ENCODE measurements around the gene SRSF4. TPM values are rescaled to one million over a fixed set of nuclear protein-coding genes. Genes with fewer than 3 reads are reported as not detected.

SRSF4 gene
- total RNA-seq, 1 donor from 2014 or later = 92.6 TPM

DNA sequence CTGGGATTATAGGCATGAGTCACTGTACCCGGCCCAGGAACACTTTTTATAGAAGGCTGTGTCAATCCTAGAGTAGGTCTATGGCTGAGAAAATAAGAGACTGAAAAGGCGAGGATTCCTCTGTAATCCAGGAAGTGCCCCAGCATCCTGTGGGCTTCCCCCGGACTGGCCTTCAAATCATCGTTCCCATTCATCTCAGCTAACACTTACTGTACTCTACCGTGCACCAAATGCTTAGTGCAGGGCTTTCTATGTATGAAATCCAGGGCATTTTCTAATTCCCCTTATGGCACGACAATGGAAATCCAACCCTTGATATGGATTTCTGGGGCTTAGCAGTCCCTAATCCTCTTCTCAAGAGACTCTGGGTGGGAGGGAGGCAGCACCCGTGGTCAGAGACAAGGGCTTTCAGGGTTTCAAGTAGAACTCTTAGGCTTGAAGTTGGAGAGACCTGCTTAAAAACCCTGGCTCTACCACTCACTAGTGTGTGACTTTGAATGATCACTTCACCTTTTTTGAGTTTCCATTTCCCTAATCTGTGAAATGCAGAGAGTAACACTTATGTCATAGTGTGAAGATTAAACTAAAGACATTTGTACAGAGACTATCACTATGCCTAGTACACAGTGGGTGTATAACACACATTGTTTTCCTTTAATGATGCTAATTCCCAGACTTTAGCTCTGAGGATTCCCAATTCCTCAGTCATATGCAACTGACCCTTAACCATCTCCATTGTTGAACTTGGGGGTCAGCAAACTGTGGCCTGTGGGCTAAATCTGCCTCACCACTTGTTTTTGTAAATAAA is 28.8 kb upstream of the SRSF4 start:
- peaks cover 43% of the 10 kb centered on the region for H3K36me3 Mint-ChIP-seq (ENCODE audit: low read depth)
- H3K4me3 Mint-ChIP-seq = no peak overlapping the region
- peak overlapping the region; percentile 18 for H3K27ac Mint-ChIP-seq
- ATAC-seq (ENCODE audit: low read depth) (peak; percentile 71), DNase-seq (no peak)
- ChIA-PET POLR2A (no interaction called here), CTCF (no interaction called here)
- intact Hi-C loops (cut with micrococcal nuclease) = no loop called here
- TF ChIP-seq, protein P1, sequence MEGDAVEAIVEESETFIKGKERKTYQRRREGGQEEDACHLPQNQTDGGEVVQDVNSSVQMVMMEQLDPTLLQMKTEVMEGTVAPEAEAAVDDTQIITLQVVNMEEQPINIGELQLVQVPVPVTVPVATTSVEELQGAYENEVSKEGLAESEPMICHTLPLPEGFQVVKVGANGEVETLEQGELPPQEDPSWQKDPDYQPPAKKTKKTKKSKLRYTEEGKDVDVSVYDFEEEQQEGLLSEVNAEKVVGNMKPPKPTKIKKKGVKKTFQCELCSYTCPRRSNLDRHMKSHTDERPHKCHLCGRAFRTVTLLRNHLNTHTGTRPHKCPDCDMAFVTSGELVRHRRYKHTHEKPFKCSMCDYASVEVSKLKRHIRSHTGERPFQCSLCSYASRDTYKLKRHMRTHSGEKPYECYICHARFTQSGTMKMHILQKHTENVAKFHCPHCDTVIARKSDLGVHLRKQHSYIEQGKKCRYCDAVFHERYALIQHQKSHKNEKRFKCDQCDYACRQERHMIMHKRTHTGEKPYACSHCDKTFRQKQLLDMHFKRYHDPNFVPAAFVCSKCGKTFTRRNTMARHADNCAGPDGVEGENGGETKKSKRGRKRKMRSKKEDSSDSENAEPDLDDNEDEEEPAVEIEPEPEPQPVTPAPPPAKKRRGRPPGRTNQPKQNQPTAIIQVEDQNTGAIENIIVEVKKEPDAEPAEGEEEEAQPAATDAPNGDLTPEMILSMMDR (IDR thresholded peaks at IDR 0.05) = no peak
- no peaks in the 10 kb centered on the region for H3K9me3 Mint-ChIP-seq
- H3K27me3 Mint-ChIP-seq = no peaks in the 10 kb centered on the region
- H3K4me1 Mint-ChIP-seq = peaks cover 14% of the 10 kb centered on the region

DNA sequence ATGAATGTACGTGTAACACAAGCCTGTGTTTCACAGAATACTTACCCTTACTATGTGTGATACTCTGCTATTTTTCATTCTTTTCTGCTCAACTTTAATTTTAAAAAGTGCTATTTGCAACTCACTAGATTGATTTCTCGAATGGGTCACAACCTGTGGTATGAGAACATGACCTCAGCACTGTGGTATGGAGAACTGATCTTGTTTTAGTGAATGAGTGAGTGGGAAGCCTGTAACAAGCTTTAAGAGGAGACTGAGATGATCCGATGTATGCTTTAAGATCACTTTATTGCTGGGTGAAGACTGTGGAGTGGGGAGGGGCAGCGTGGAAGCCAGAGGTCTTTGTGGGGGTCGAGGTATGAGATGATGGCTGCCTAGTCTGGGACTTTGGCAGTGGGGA is 27.5 kb upstream of the SRSF4 start:
- intact Hi-C loops (cut with micrococcal nuclease) = no loop called here
- H3K9me3 Mint-ChIP-seq = no peaks in the 10 kb centered on the region
- peaks cover 14% of the 10 kb centered on the region for H3K4me1 Mint-ChIP-seq
- H3K36me3 Mint-ChIP-seq (ENCODE audit: low read depth) = peaks cover 42% of the 10 kb centered on the region
- TF ChIP-seq, protein P1 (IDR thresholded peaks at IDR 0.05) = no peak
- no peak overlapping the region for H3K27ac Mint-ChIP-seq
- H3K27me3 Mint-ChIP-seq = no peaks in the 10 kb centered on the region
- CTCF ChIA-PET = no interaction called here
- ATAC-seq (ENCODE audit: low read depth) (no peak), DNase-seq (no peak)
- POLR2A ChIA-PET = no interaction called here
- H3K4me3 Mint-ChIP-seq = no peak overlapping the region

DNA sequence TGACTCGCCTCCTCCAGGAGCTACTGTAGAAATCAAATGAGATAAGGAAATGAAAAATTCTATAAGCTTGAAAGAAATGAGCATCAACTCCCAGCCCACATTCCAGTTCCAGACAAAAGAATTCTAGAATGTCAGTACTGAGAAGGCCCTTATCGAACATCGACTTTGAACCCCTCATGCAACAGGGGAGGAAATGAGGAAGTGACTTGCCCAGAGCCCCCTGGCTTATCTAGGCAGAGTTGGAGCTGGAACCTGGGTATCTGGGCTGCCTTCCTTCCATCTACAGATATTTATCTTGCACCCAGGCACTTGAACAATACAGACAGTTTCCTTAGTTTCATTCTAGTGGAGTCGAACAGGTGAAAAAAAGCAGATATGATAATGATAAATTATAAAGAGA is 26.7 kb upstream of the SRSF4 start:
- Mint-ChIP-seq H3K36me3 (ENCODE audit: low read depth) (peaks cover 40% of the 10 kb centered on the region), H3K27me3 (no peaks in the 10 kb centered on the region), H3K9me3 (no peaks in the 10 kb centered on the region), H3K27ac (no peak overlapping the region), H3K4me1 (peaks cover 14% of the 10 kb centered on the region), H3K4me3 (no peak overlapping the region)
- no peak for DNase-seq
- TF ChIP-seq, protein P1 (IDR thresholded peaks at IDR 0.05) = no peak
- intact Hi-C loops (cut with micrococcal nuclease) = no loop called here
- no peak for ATAC-seq (ENCODE audit: low read depth)
- ChIA-PET POLR2A (no interaction called here), CTCF (no interaction called here)

DNA sequence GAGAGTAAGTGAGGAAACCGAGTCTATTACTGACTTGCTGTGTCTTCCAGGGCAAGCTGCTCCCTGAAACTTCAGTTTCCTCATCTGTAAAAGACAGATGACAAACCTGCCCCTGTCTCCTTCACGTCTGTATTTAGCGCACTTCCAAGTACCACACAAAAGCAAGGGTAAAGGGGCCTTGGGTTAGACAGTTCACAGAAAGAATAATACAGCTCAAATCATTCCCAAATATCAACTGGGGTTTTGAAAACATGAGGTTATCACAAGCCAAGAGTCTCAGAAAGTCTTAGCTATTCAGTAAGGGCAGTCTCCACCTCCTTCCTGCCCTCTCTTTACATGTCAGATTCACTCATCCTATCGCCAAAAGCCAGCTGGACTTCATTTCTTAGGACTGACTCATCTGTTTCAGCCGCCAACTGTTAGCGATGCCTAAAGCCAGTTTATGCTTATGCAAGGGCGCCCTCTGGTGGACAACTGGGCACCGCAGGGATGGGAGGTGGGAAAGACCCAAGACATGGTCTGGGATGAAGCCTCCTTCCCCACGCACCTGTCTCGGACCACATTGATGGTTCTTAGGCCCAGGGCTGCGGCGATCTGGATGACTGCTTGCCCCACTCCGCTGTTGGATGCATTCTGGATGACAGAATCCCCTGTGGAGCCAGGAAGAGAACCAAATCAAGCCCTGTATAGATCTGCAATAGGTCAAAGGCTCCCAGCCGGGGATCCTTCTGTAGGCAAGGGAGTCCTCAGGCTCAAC is 21.1 kb upstream of the SRSF4 start:
- intact Hi-C loops (cut with micrococcal nuclease) = loop anchor here (1.0 kb wide), 5 partner anchors 20 to 417 kb away; no protein-coding TSS in a partner anchor
- no peak overlapping the region for H3K4me3 Mint-ChIP-seq
- H3K9me3 Mint-ChIP-seq = no peaks in the 10 kb centered on the region
- ATAC-seq (ENCODE audit: low read depth) (peak; percentile 98), DNase-seq (peak; percentile 80)
- TF ChIP-seq, protein P1 (IDR thresholded peaks at IDR 0.05) = no peak
- H3K27ac Mint-ChIP-seq = no peak overlapping the region
- peaks cover 3% of the 10 kb centered on the region for H3K4me1 Mint-ChIP-seq
- ChIA-PET CTCF (interaction anchor here (0.6 to 4.0 kb wide), 22 partner anchors 10 to 843 kb away, joined by 3 to 40 read pairs (median 4); partner anchors contain the start of genes EPB41 and SRSF4), POLR2A (interaction anchor here (0.9 to 1.9 kb wide), 3 partner anchors 21 to 321 kb away, joined by 3 to 8 read pairs (median 6); partner anchors contain the start of gene SRSF4)
- H3K36me3 Mint-ChIP-seq (ENCODE audit: low read depth) = peaks cover 36% of the 10 kb centered on the region
- H3K27me3 Mint-ChIP-seq = no peaks in the 10 kb centered on the region

DNA sequence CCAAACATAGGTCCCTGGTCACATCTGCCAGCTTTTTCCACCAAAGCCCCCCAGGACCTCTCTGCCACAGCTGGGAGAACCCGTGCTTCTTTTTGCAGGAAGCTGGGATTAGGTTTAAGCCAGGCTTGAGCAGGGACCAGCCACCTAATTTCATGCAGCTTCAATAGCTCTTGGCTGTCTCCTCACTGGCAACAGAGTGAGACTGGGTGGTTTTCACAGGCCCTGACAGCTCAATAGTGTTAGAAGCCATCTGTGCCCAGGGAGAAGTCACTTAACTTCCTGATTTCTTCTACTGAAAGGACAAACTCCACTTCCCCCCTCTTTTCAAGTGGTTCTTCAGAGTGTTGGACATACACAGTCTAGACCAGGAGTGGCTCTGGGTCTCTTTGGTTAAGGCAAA is 20.4 kb upstream of the SRSF4 start:
- intact Hi-C loops (cut with micrococcal nuclease) = loop anchor here (1.0 kb wide), 1 partner anchor 169 kb away; no protein-coding TSS in a partner anchor
- peaks cover 3% of the 10 kb centered on the region for H3K4me1 Mint-ChIP-seq
- no peak overlapping the region for H3K4me3 Mint-ChIP-seq
- ChIA-PET CTCF (interaction anchor here (0.6 to 4.0 kb wide), 19 partner anchors 9 to 842 kb away, joined by 3 to 40 read pairs (median 6); partner anchors contain the start of genes EPB41 and SRSF4), POLR2A (interaction anchor here (1.3 to 1.9 kb wide), 3 partner anchors 20 to 320 kb away, joined by 3 to 6 read pairs (median 3); partner anchors contain the start of gene SRSF4)
- H3K27me3 Mint-ChIP-seq = no peaks in the 10 kb centered on the region
- H3K9me3 Mint-ChIP-seq = no peaks in the 10 kb centered on the region
- TF ChIP-seq, protein P1 (IDR thresholded peaks at IDR 0.05) = no peak
- no peak overlapping the region for H3K27ac Mint-ChIP-seq
- ATAC-seq (ENCODE audit: low read depth) (no peak), DNase-seq (no peak)
- H3K36me3 Mint-ChIP-seq (ENCODE audit: low read depth) = peaks cover 36% of the 10 kb centered on the region
